Stimulated activated CD4-positive, alpha-beta T cell treated with anti-CD3 and anti-CD28 coated beads, Interleukin-4, amount 100 ng/mL, for 4 hours (primary cell): ENCODE data around the gene ARRDC2.
"Not testable (repeated sequence)": the region's sequence is repeated elsewhere in the genome, so short reads cannot be mapped to it uniquely, and the experiment has no call there.

Experiments
- DNase-seq, 2 experiments: peaks; one replicate each; pipeline ENCODE4 v3.0.0-alpha.2; 2020

Gene ARRDC2

DNA sequence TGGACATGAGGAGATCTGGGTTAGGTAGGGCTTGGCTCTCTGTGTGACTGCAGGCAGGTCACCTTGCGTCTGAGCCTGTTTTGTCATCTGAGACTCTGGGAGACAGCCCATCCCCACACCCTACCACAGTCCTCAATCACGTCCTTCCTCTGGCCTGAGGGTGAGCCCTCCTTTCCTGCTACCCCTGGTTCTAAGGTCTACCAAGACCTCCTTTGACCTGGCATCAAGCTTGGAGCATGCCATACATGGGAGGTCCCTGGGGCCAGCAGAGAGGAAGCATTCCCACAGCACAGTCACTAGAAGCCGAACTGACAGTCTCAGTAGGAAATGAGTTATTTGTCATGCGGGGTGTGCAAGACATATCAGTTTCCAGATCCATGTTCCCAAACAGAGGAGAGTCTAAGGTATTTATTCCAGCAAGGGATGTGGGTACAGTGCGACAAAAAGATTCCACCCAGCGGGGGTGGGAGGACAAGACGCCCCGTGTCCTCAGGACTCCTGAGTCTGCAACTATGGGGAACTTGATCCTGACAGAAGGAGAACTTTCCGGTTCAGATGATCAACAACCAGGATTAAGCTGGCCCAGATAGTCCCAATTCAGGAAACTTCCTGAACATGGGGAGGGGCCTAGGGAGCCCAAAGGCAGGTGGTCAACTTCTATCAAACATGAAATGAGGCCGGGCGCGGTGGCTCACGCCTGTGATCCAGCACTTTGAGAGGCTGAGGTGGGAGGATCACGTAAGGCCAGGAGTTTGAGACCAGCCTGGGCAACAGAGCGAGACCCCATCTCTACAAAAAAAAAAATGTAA lies 9.5 kb downstream of the ARRDC2 start:
- no peak for DNase-seq

DNA sequence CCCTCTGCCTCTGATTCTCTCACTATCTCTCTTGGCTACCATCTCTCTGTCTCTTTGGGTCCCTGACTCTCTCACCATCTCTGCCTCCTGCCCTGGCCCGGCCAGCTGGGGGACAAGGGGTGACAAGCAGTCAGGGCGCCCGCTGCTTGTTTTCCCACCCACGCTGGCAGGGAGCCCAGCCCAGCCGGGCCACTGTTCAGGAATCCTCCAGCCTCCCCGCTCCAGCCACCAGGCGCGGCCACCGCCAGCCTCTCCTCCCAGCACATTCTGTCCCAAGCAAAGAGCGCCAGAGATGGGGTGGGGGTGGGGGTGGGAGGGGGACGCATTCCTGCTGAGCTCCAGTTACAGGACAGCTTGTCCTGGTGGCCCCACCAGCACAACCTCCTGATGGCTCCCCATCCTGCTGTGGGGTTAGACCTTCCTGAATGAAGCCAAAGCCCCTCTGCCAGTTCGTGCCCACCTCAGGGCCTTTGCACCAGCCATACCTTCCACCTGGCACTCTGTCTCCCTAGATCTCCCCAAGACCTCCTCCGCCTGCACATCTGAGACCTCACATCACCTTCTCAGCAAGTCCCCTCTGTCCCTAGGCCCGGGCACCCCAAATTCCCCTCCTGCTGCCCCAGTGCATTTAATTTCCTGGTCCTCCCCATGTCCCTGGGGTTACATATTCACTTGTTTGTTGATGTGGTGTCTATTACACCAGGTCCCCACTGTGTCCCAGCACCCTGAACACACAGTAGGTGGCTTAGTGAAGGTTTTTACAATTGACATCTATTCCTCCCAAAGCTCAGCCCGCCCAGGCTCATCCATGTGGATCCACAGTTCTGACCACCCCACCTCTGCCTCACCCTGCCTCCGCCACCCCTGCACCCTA lies 12.5 kb downstream of the ARRDC2 start:
- no peak for DNase-seq

DNA sequence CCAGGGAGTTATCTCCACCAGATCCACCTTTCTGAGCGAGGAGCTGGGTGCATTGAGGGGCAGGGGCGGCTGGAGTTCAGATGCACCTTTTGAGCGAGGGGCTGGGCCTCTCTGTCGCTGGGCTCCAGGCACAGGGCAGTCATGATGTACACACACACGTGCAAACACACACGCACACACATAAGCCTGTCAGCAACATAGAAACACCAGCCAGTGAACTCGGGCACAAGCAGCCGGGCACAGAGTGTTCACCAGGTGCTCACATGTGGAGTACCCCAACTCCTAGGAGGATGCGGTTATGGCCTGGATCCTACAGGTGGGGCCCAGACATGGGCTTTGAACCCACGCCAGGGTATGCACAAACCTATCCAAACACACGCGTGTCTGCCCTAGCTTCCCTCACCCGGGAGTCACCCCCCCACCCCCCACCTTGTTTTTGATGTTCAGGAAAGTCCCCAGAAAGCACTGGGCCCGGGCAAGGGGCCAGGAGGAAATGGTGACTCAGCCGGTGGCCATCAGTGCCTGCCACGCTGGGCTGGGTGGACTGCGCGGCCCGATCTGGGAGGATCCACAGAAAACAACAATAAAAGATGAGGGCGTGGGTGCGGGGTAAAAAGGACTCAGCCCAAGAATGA lies 13.3 kb downstream of the ARRDC2 start:
- peak; percentile 55 to 64 for DNase-seq

DNA sequence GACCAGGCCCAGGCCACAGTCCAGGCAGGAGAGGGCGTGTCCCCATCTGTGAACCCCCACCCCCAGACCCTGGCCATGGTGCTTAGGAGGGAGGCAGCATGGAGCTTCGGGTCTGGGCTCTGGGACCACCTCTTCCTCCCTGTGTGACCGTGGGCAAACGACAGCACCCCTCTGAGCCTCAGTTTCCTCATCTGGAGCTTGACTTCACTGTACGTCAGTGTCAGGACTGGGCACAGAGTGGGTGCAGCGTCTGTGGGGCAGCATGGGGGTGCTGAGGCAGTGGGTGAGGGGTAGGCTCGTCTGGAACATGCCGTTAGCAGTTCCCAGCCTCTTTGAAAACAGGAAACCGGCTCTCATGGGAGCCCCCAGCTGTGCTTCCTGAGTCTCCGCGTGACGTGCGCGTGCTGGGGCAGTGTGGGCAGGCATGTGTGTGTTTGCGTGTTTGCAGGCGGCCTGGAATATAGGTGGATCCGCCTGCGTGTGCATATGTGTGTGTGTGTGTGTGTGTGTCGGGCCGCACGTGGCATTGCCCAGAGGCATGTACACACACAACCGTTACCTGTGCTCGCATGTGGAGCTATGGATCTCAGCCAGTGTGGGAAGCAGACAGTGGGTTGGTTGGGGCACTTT lies 15.8 kb downstream of the ARRDC2 start:
- peak in 1 of 2 experiments; percentile 68 for DNase-seq

DNA sequence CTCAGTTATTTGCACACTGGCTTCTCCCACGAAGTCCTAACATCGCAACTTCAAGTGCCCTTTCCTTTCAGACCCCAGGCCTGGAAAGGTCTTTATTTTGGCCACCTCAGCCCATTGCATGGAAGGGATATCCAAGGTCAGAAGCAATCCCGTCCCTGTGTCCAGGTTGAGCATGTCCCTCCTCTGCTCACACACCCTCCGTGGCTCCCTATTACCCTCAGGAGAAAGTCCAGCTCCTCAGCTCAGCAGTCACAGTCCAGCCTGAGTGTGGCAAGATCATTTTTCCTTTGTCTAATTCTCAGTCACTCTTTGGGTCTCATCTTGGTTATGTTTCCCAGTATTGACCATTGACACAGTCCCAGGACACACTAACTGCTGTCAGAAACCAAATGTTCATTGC lies 19.2 kb downstream of the ARRDC2 start:
- no peak for DNase-seq

DNA sequence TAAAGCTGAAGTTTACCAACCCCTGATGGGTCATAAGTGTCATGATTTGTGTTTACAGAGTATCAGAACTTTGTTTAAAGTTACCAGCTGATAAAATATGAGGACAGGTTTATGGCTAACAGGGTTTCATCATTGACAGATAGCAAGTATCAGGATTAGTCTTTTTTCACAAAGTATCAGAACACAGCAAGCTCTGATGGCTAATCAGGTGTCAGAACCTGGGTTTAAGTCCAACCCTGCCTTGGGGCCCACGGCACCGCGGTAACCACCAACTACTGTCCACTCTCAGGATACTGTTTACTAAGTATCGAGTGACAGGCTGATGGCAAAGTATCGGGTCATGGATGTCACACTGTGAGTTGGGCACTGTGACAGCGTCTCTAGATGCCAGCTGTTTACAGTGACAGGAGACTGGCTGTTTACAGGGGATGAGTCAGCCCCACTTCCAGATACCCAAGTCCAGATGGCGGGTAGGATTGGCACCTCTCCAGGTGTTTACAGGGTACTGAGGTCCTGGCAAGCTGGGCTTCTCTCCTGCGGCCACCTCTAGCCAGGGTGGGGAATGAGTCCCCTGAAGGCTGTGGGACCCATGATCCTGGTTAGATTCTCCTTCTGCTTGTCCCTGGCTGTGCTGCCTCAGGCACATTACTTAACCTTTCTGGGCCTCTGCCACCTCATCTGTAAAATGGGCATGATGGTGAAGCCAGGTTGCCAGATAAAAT lies 21.8 kb downstream of the ARRDC2 start:
- DNase-seq = no peak

DNA sequence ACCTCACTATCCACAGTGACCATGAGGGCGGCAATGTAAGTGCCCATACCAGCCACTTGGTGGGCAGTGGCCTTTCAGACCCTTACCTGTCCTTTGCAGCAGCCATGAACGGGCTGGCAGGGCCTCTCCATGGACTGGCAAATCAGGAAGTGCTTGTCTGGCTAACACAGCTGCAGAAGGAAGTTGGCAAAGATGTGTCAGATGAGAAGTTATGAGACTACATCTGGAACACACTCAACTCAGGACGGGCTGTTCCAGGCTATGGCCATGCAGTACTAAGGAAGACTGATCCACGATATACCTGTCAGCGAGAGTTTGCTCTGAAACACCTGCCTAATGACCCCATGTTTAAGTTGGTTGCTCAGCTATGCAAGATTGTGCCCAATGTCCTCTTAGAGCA lies 23.4 kb downstream of the ARRDC2 start:
- DNase-seq = not testable (repeated sequence)

DNA sequence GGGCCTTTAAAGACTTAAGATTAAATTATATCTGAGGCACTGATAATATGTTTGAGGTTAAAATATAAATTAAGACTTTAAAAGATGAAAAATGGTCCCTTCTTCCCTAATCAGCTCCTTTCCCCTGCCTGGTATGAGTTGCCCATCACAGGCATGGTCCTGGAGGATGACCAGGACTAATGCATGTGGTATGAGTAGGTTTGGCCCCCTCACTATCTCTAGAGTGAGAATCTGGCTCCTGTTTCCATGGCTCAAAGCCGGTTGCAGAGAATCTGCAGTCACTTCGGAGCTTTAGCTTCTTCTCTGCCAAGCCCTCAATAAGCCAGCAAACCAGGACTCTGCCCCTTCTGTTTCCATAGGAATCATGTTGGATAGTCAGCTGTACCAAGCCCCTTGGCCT lies 24.1 kb downstream of the ARRDC2 start:
- not testable (repeated sequence) for DNase-seq

DNA sequence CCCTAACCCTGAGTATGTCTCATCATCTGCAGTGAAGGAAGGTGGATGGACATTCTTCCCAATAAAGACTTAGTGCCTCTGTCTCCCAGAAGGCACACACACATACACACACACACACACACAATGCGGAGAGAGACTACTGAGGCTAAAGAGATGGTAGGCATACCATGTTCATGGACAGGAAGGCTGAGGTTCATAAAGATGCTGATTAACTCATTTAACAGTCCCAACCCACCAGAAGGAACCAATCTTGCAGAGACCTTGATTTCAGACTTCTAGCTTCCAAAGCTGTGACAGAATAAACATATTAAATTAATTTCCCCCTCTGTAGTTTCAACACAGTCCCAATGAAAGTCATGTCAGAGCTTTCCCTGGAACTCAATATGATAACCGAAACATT lies 33.1 kb downstream of the ARRDC2 start:
- no peak for DNase-seq

DNA sequence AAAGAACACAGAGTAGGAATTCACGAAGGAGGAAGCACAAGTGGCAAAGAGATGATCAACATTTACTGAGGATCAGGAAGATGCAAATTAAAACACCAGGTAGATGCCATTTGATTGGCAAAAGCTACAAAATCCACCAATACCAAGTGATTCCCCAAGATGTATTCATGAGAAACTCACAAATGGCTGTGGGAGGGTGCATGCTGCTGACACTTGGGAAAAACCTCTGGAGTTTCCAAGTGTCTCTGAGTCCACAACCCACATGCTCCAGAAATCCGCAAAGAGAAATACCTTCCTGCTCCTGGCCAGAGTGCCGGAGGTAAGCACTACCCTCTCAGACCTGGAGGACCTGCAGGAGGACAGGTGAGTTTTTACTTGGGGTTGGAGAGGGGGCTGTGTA lies 35.7 kb downstream of the ARRDC2 start:
- no peak for DNase-seq

DNA sequence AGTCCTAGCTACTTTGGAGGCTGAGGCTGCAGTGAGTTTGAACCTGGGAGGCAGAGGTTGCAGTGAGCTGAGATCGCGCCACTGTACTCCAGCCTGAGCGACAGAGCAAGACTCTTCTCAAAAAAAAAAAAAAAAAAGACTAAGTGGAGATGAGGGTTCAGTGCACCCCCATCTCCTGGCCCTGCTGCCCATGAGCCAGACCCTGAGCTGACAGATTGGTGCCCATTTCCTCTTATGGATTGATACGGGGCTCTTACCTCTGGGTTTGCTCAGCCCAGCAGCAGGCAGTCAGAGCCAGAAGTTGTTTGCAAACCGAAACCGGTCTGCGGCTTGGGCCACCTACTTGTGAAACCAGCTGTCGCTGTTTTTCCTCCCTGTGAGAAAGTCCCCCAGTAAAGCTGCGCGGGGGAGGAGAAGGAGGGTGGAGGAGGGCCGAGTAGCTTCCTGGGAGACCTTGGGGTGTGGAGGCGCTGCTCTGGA lies 36.9 kb downstream of the ARRDC2 start:
- DNase-seq = peak; percentile 76 to 86

DNA sequence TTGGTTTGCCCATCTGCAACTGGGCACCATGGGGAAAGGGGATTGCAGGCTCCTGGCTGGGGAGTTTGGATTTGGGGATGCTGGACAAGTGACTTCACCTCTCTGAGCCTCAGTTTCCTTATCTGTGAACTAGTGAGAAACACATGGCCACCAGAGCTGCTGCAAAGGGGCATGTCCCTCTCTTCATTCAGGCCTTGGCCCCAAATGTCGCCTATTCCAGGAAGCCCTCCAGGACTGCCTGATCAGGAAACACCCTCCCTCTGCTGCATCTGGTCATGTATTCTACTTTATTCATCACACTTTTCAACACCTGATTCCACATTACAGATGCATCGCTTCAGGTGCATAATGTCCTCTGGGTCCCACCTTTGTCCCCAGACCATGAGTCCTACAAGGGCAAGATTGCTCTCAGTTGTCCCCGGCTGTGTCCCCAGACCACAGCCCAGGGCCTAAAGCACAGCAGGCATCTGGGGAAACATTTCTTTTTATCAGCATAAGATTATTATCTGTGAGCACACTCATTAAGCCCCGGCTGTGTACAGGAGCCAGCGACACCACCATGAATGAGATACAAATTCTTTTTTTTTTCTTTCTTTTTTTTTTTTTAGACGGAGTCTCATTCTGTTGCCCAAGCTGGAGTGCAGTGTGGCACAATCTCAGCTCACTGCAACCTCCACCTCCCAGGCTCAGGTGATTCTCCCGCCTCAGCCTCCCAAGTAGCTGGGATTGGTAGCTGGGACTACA lies 37.5 kb downstream of the ARRDC2 start:
- DNase-seq = no peak

DNA sequence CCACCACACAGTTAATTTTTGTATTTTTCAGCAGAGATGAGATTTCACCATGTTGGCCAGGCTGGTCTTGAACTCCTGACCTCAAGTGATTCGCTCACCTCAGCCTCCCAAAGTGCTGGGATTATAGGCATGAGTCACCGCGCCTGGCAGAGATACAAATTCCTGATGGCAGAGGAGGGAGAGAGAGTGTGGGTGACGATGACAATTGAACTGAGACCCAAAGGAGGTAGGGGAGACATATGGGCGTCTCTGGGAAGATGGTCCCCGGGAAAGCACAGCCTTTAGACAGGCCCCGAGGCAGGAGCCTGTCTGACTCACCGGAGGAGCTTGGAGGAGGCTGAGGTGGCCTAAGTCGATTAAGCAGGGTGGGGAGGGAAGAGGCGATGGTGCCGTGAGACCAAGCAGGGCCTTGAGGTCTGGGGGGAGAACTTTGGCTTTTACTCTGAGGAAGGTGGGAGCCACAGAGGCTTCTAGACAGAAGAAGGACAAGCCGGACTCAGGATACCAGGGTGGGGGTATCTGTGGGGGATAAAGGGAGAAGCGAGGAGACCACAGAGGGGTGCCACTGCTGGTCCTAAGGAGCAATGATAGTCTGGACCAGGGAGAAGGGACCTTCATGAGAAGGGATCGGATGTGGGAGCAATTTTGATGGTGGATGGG lies 38.2 kb downstream of the ARRDC2 start:
- DNase-seq = no peak

DNA sequence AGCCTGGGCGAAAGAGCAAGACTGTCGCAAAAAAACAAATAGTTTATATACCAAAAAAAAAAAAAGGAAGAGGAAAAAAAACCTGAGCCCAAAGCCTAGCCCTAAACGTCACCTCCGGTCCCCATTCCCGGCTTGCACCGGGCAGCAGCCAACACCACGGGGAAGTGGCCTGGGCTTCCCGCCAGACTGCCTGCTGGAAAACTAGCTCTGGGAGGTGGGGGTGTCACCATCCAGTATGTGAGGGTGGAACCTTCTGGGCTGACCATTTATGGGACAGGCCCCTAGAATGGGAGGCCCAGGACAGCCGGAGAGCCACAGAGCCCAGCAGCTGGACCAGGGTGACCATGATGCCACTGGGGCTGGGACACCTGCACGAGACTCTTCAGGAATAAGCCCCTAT lies 41.4 kb downstream of the ARRDC2 start:
- DNase-seq = no peak

DNA sequence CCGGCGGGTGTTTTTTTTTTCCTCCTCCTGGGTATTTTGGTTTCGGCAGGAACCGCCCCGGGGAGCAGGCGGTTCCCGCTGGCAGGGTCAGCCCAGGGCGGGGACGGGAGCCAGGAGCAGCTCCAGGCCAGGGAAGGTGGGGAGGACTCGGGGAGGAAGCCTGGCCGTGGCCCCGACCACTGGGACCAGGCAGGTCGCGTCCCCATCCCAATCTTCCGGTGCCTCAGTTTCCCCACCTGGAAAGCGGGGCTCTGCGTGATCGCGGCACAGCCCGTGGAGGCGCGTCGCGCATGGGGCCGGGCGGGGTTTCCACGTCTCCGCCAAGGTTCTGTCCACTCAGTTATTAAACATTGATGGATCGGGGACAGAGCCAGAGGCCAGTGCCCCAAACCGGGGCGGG lies 43.9 kb downstream of the ARRDC2 start:
- DNase-seq = no peak

DNA sequence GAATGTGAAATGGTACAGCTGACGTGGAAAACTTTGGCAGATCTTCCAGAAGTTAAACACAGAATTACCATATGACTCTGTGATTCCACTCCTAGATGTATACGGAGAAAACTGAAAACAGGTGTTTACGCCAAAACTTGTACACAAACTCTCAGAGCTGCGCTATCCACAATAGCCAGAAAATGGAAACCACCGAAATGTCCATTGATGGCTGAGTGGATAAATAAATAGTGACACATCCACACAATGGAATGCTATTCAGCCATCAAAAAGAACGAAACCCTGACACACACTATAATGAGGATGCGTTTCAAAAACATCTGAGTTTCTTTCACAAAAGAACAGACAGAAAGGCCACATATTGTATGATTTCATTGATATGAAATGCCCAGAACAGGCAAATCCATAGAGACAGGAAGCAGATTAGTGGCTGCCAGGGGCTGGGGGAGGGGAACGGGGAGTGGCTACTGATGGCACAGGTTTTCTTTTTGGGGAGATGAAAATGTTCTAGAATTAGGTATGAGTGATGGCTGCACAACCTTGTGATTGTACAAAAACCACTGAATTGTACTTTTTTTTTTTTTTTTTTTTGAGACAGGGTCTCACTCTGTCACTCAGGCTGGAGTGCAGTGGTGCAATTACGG lies 45.7 kb downstream of the ARRDC2 start:
- no peak for DNase-seq

DNA sequence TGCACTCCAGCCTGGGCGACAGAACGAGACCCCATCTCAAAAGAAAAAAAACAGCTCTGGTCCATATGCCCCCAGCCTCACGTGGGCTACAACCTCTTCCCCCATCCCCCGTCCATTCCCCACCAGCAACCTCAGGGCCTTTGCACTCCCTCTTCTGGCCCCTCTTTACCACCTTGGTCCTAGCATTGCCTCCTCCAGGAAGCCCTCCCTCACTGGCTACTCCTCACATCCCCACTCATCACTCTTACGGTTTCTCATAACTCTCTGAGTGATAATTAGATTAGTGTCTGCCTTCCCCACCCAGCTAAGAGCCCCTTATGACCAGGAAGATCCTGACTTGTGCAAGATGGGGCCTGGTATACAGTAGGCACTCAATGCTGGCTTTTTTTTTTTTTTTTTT lies 48.0 kb downstream of the ARRDC2 start:
- DNase-seq = no peak

DNA sequence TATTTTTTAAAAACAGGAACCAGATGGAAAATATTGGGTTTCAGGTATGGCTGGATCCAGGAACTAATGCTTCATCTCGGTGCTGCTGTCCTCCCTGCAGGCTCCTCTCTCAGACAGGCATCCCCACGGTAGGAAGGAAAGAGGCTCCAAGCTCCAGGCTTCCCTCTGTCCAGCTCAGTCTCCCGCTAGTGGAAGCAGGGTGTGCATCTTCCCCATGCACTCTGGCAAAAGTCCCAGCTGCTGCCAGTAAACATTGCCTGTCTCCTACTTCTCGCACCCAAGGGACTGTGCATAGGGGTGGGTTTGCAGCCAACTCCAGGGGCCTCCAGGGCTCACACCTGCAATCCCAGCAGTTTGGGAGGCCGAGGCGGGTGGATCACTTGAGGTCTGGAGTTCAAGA lies 49.6 kb downstream of the ARRDC2 start:
- no peak for DNase-seq

DNA sequence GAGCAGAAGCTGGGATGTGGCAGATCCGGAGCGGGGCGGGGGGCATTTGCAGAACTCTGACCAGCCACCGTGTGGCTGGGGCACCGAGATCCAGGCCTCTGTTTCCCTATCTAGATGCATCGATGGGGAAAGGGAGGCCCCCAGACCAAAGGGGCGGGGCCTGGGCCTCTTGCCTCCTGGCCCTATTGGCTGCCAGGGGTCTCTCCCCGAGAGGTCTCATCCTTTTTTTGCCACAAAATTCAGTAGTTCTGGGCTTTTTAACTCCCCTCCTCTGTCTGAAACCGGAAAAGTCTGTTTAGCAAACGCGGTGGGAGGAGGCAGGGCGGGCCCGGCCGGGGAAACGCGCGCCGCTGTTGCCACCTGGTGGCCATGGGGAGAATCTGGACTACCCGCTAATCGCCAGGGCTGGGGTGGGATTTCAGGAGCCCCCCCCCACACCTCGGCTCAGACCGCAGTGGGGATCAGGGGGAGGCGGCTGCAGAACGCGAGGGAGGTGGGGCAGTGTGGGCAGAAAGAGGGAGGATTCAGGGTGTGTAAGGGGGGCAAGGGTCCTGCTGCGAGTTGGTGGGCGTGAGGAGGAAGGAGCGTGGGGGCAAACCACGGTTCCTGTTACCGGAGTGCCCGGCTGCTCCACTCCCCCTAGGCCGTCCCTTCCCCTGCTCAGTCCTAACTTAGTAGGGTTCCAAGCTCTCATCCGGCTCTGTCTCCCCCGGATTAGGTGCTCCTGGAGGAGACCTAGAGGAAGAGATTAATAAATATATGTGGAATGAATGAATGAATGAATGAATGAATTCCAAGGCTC lies 50.4 kb downstream of the ARRDC2 start:
- peak; percentile 74 to 78 for DNase-seq

DNA sequence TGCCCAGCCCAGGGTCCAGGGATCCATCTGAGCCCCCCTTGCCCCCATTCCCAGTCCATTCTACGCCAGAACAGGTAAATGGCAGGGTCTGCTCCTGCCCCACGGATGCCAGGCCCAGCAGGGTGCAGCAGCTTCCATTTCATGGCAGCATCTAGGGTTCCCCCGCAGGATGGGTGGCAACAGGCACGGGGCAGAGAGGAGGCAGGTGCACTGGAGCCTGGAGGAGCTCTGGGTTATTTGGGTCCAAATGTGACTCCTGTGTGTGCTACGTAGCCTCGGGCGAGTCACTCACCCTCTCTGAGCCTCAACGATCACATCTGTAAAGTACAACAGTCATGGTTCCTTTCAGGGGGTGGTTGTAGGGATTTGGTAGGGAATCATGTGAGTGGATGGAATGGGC lies 51.3 kb downstream of the ARRDC2 start:
- DNase-seq = no peak
